ELF-1 (cell line): Measurements from ENCODE around the gene CACNB2.

Source experiments
- DNase-seq: peaks from one replicate; pipeline ENCODE4 v3.0.0-alpha.2; 2016; ENCODE audit warnings: low read depth, low spot score

CACNB2 gene

GRCh38 chr10:18505456-18506118 lies 365.4 kb downstream of the CACNB2 start:
- no peak for DNase-seq

- DNase-seq, result no peak
Measured at GRCh38 chr10:18508587-18508986, 368.4 kb downstream of the CACNB2 start.

- DNase-seq, result no peak
Measured at GRCh38 chr10:18514537-18514936, 374.3 kb downstream of the CACNB2 start.

- DNase-seq, result no peak
Measured at GRCh38 chr10:18516851-18517250, 376.6 kb downstream of the CACNB2 start.

- DNase-seq, result no peak
Measured at GRCh38 chr10:18523025-18523424, 382.8 kb downstream of the CACNB2 start.

GRCh38 chr10:18523858-18524257 lies 383.6 kb downstream of the CACNB2 start:
- DNase-seq, result no peak

GRCh38 chr10:18527687-18528086 lies 387.5 kb downstream of the CACNB2 start:
- no peak for DNase-seq

- no peak for DNase-seq
Measured at GRCh38 chr10:18528292-18528691, 388.1 kb downstream of the CACNB2 start.

- DNase-seq, result no peak
Measured at GRCh38 chr10:18532881-18533535, 392.8 kb downstream of the CACNB2 start.

- DNase-seq, result no peak
Measured at GRCh38 chr10:18533896-18534295, 393.7 kb downstream of the CACNB2 start.

- DNase-seq, result no peak
Measured at GRCh38 chr10:18539335-18539734, 399.1 kb downstream of the CACNB2 start.

- DNase-seq, result no peak
Measured at GRCh38 chr10:18540195-18540594, 400.0 kb downstream of the CACNB2 start.

- no peak for DNase-seq
Measured at GRCh38 chr10:18542832-18543231, 402.6 kb downstream of the CACNB2 start.

- no peak for DNase-seq
Measured at GRCh38 chr10:18545621-18546305, 405.5 kb downstream of the CACNB2 start.

- no peak for DNase-seq
Measured at GRCh38 chr10:18549105-18549504, 408.9 kb downstream of the CACNB2 start.

- no peak for DNase-seq
Measured at GRCh38 chr10:18551473-18551872, 411.2 kb downstream of the CACNB2 start.

GRCh38 chr10:18554479-18554878 lies 414.3 kb downstream of the CACNB2 start:
- no peak for DNase-seq

- DNase-seq, result no peak
Measured at GRCh38 chr10:18556522-18557147, 416.4 kb downstream of the CACNB2 start.

GRCh38 chr10:18557960-18558359 lies 417.7 kb downstream of the CACNB2 start:
- DNase-seq, result no peak

GRCh38 chr10:18561861-18562551 lies 421.8 kb downstream of the CACNB2 start:
- DNase-seq, result no peak

- DNase-seq, result no peak
Measured at GRCh38 chr10:18563003-18563726, 422.9 kb downstream of the CACNB2 start.
